Measurements from ENCODE around the gene MAD1L1.

DNA sequence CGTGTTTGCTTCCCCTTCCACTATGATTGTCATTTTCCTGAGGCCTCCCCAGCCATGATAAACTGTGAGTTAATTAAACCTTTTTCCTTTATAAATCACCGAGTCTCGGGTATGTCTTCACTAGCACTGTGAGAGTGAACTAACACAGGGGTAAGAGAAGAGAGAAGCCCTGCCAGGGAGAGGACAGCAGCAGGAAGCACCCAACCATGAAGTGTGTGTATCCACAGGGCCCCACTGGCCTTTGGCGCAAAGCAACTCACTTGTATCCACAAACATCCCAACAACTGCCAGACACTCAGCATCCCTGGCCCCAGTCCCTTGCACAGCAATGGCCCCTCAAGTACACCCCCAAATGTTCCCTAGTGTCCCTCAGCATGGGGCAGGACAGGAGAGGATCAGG lies 115.1 kb downstream of the MAD1L1 start:
- TF ChIP-seq YY1 (IDR thresholded peaks at IDR 0.05; ENCODE audit: extremely low read depth, insufficient replicate concordance, low read depth, low read length) (no peak), CEBPB (IDR thresholded peaks at IDR 0.05; ENCODE audit: low read depth) (no peak)
